GM12878 (cell line): ENCODE measurements around the gene DISP3. TPM values are rescaled to one million over a fixed set of nuclear protein-coding genes. Genes with fewer than 3 reads are reported as not detected.

Experiments used
- ATAC-seq: fragments of 200-7000 bp; cut with Tn5 transposase; 3 replicates; pipeline ENCODE4 v1.9.1; 2020; ENCODE audit warnings: mild to moderate bottlenecking, moderate library complexity
- BruUV-seq: library from RNA; stranded (reverse); fragments of 400-500 nt; replicated peaks from 2 replicates; lab custom pipeline; 2021; lab: Mats Ljungman, UMichigan
- CTCF ChIA-PET: fragments of 300-600 bp; sonication (Branson Sonifier 250); formaldehyde crosslinking; extraction: SDS; loops from one replicate; lab custom pipeline; 2021; ENCODE audit warnings: inconsistent platforms; lab: Yijun Ruan, JAX
- POLR2A ChIA-PET: fragments of 350-600 bp; formaldehyde crosslinking; extraction: SDS; loops from one replicate; lab custom pipeline; 2021; ENCODE audit warnings: inconsistent platforms; lab: Charles Lee
- RAD21 ChIA-PET: fragments of 300-600 bp; sonication (Branson Sonifier 250); formaldehyde crosslinking; loops from one replicate; lab custom pipeline; 2023; ENCODE audit warnings: antibody characterized with exemption; ENCODE audit not compliant: unreplicated experiment; lab: Charles Lee
- SMC1A ChIA-PET: fragments of 300-600 bp; sonication (Branson Sonifier 250); formaldehyde crosslinking; loops from one replicate; lab custom pipeline; 2023; ENCODE audit not compliant: unreplicated experiment, uncharacterized antibody; lab: Charles Lee
- DNase-seq: peaks from one replicate; pipeline ENCODE4 v3.0.0-alpha.2; 2011; ENCODE audit warnings: low read depth, low spot score
- FAIRE-seq: peaks from 3 replicates; lab custom pipeline; 2011; peaks lifted over from hg19 to GRCh38; lab: Jason Lieb, UNC
- H2AFZ ChIP-seq: 2 replicates; pipeline ENCODE4 v1.6.0; 2011; ENCODE audit warnings: low read depth, low read length, control low read depth; ENCODE audit not compliant: control insufficient read depth
- H3K27ac ChIP-seq: 2 replicates; pipeline ENCODE4 v1.5.1; 2011; ENCODE audit warnings: control low read depth; ENCODE audit not compliant: control insufficient read depth, insufficient read depth
- H3K27me3 ChIP-seq, 2 experiments: replicated peaks in 1 of 2; 2 replicates each; pipeline versions ENCODE4 v1.6.0 to v1.6.1; 2011; ENCODE audit warnings: low read length in 1 of 2; ENCODE audit not compliant: control insufficient read depth in 2 of 2, insufficient read depth in 2 of 2
- H3K36me3 ChIP-seq, 2 experiments: 2 replicates each; pipeline ENCODE4 v1.5.1; 2011; ENCODE audit warnings: low read length in 1 of 2; ENCODE audit not compliant: control insufficient read depth in 2 of 2, insufficient read depth in 2 of 2
- H3K4me1 ChIP-seq: 2 replicates; pipeline ENCODE4 v1.6.1; 2011; ENCODE audit warnings: mild to moderate bottlenecking, low read length, moderate library complexity, mixed read lengths; ENCODE audit not compliant: control insufficient read depth, insufficient read depth
- H3K4me2 ChIP-seq: 2 replicates; pipeline ENCODE4 v1.6.0; 2011; ENCODE audit warnings: control low read depth; ENCODE audit not compliant: control insufficient read depth, insufficient read depth
- H3K4me3 ChIP-seq: fragments of 200-600 bp; sonication (generic); 2 replicates; pipeline ENCODE4 v1.5.1; 2016
- H3K79me2 ChIP-seq: 2 replicates; pipeline ENCODE4 v1.6.0; 2011; ENCODE audit warnings: low read length; ENCODE audit not compliant: control insufficient read depth, insufficient read depth
- H3K9ac ChIP-seq: 2 replicates; pipeline ENCODE4 v1.8.0; 2011; ENCODE audit warnings: low read length, control low read depth, mixed read lengths; ENCODE audit not compliant: control insufficient read depth, insufficient read depth
- H3K9me3 ChIP-seq: replicated peaks from 3 replicates; pipeline ENCODE4 v1.5.1; 2011; ENCODE audit warnings: mild to moderate bottlenecking, low read length; ENCODE audit not compliant: control insufficient read depth, insufficient read depth
- H4K20me1 ChIP-seq: 2 replicates; pipeline ENCODE4 v1.6.0; 2011; ENCODE audit not compliant: control insufficient read depth, insufficient read depth
- BCL3 ChIP-seq: IDR thresholded peaks from 2 replicates; pipeline ENCODE4 v1.6.1; 2011; ENCODE audit warnings: borderline replicate concordance, low read depth, mild to moderate bottlenecking, moderate library complexity, low read length; ENCODE audit not compliant: insufficient read depth, poor library complexity, severe bottlenecking
- BMI1 ChIP-seq: fragments of 450-650 bp; IDR thresholded peaks from 2 replicates; pipeline ENCODE4 v1.6.1; 2016; ENCODE audit warnings: mild to moderate bottlenecking, moderate library complexity, borderline replicate concordance
- E2F4 ChIP-seq: IDR thresholded peaks from 2 replicates; pipeline ENCODE4 v1.6.1; 2012; ENCODE audit warnings: low read depth, low read length, improper control_type of control experiment
- ETV6 ChIP-seq, 2 experiments: fragments of 450-650 bp in 1 of 2; IDR thresholded peaks in 1 of 2; conservative IDR thresholded peaks in 1 of 2; 2 replicates each; pipeline ENCODE4 v1.6.1; 2014; ENCODE audit warnings: antibody characterized with exemption in 1 of 2, borderline replicate concordance in 1 of 2, low read depth in 1 of 2, mild to moderate bottlenecking in 1 of 2, moderate library complexity in 1 of 2
- GABPA ChIP-seq: IDR thresholded peaks from 2 replicates; pipeline ENCODE4 v1.6.1; 2014; ENCODE audit warnings: antibody characterized with exemption, low read depth, mild to moderate bottlenecking, inconsistent platforms
- GATAD2B ChIP-seq: fragments of 450-650 bp; conservative IDR thresholded peaks from 2 replicates; pipeline ENCODE4 v1.6.1; 2017; ENCODE audit warnings: low read depth, mild to moderate bottlenecking, moderate library complexity
- IKZF2 ChIP-seq, 2 experiments: fragments of 450-650 bp; IDR thresholded peaks; 2 replicates each; pipeline ENCODE4 v1.6.1; 2017; ENCODE audit warnings: mild to moderate bottlenecking in 2 of 2, moderate library complexity in 2 of 2
- MEF2B ChIP-seq: fragments of 450-650 bp; IDR thresholded peaks from 2 replicates; pipeline ENCODE4 v1.6.1; 2018; ENCODE audit warnings: mild to moderate bottlenecking, moderate library complexity; ENCODE audit not compliant: partially characterized antibody, poor library complexity, severe bottlenecking
- PML ChIP-seq: IDR thresholded peaks from 2 replicates; pipeline ENCODE4 v1.6.1; 2012; ENCODE audit warnings: low read length, inconsistent platforms
- ZBTB33 ChIP-seq: fragments of 450-650 bp; IDR thresholded peaks from 2 replicates; pipeline ENCODE4 v1.6.1; 2017; ENCODE audit warnings: mild to moderate bottlenecking
- WGBS: methylation state at CpG from one replicate; pipeline ENCODE4 v1.1.6; 2016; ENCODE audit warnings: low lambda C conversion rate; ENCODE audit not compliant: insufficient replicate concordance, insufficient coverage; ENCODE audit errors: missing lambda C conversion rate; 5-methylcytosine and 5-hydroxymethylcytosine counted together
- in situ Hi-C: fragments of 300-500 bp; cut with MboI; formaldehyde crosslinking; loops from 9 replicates; pipeline ENCODE4 v1.14.3; 2018; ENCODE audit warnings: mixed read lengths
- intact Hi-C: fragments of 100-400 bp; cut with micrococcal nuclease; formaldehyde crosslinking; loops from one replicate; pipeline ENCODE4 v1.14.2; 2022; ENCODE audit not compliant: unreplicated experiment
- polyA plus RNA-seq, 11 experiments: library from polyadenylated mRNA; depleted of rRNA in 4 of 11; unstranded in 6 of 11; stranded (reverse) in 5 of 11; fragments of >200 nt; fragmentation: Nextera tagmentation in 4 of 11; fragmentation: Illumina TruSeq in 1 of 11; extraction: Ambion mirVana in 4 of 11; extraction: Trizol in 1 of 11; gene quantifications; 1 replicate in 1 of 11; 2 replicates in 10 of 11; pipeline versions ENCODE4 v1.2.1 to v1.2.3, GENCODE V29; 2011 to 2016; ENCODE audit warnings: inconsistent platforms in 2 of 11, missing spikeins in 2 of 11, low read depth in 1 of 11
- total RNA-seq, 4 experiments: library from RNA; depleted of rRNA in 3 of 4; stranded (reverse); fragments of >200 nt in 3 of 4; fragmentation: Illumina TruSeq in 1 of 4; extraction: Trizol in 1 of 4; gene quantifications; 2 replicates each; pipeline versions ENCODE4 v1.2.1 to v1.2.3, GENCODE V29; 2013 to 2021

Gene DISP3
- total and polyA plus RNA-seq, 10 of the 15 experiments (the other 5 are each of a cell fraction or from before 2014, with no cell fraction given): under 0.01 to 0.18 (median 0.09) TPM; not detected in 2

GRCh38 chr1:11516961-11517635 lies 38.1 kb downstream of the DISP3 start:
- FAIRE-seq (no peak), ATAC-seq (no peak), DNase-seq (no peak)
- Histone ChIP-seq H3K27me3 (no peaks in the 10 kb centered on the region), H3K36me3 (no peaks in the 10 kb centered on the region), H2AFZ (no peak overlapping the region), H3K4me3 (no peak overlapping the region), H3K9ac (no peak overlapping the region), H3K4me2 (no peak overlapping the region), H3K9me3 (no peaks in the 10 kb centered on the region), H3K27ac (no peak overlapping the region), H4K20me1 (no peaks in the 10 kb centered on the region), H3K4me1 (no peaks in the 10 kb centered on the region)
- ChIA-PET RAD21 (no interaction called here), CTCF (no interaction called here), POLR2A (no interaction called here), SMC1A (no interaction called here)
- WGBS: 34% methylated on average over 9 of the region's 9 CpGs
- in situ Hi-C loops (no loop called here), intact Hi-C loops (no loop called here)
- BruUV-seq: no TSS peak
- TF ChIP-seq ZBTB33 (no peak), ETV6 (conservative IDR thresholded peaks at IDR 0.05 in 1 of 2, IDR thresholded peaks at IDR 0.05 in 1 of 2; ENCODE audit: borderline replicate concordance in 1 of 2, low read depth in 1 of 2) (no peak)
- TF ChIP-seq, all 136 proteins: peak for 0
- no peaks in the 10 kb centered on the region for H3K79me2 ChIP-seq

- Histone ChIP-seq H3K4me3 (no peak overlapping the region), H4K20me1 (no peaks in the 10 kb centered on the region), H3K4me1 (no peaks in the 10 kb centered on the region), H3K27me3 (no peaks in the 10 kb centered on the region), H3K4me2 (no peak overlapping the region), H3K79me2 (no peaks in the 10 kb centered on the region), H3K27ac (no peak overlapping the region), H3K9ac (no peak overlapping the region), H2AFZ (no peak overlapping the region), H3K36me3 (no peaks in the 10 kb centered on the region), H3K9me3 (no peaks in the 10 kb centered on the region)
- SMC1A ChIA-PET: no interaction called here
- WGBS: 19% methylated on average over 16 of the region's 16 CpGs
- POLR2A ChIA-PET: no interaction called here
- CTCF ChIA-PET: no interaction called here
- FAIRE-seq (no peak), ATAC-seq (no peak), DNase-seq (no peak)
- in situ Hi-C loops (no loop called here), intact Hi-C loops (no loop called here)
- RAD21 ChIA-PET: no interaction called here
- BruUV-seq: no TSS peak
- TF ChIP-seq IKZF2 (IDR thresholded peaks at IDR 0.05): no peak
- TF ChIP-seq BCL3: no peak
- no peak for TF ChIP-seq BMI1
- TF ChIP-seq GABPA: no peak
- no peak for TF ChIP-seq GATAD2B
- TF ChIP-seq MEF2B: no peak
- TF ChIP-seq E2F4: no peak
- TF ChIP-seq PML: no peak
Observed at GRCh38 chr1:11518016-11518701, 39.2 kb downstream of the DISP3 start.
